Measurements from ENCODE around the gene IFIT2.
A peak's percentile ranks its signal among the peaks of the same experiment; 100 is the strongest.
"Not testable (repeated sequence)": the region's sequence is repeated elsewhere in the genome, so short reads cannot be mapped to it uniquely, and the experiment has no call there.

The IFIT2 gene

GRCh38 chr10:89325856-89326255 lies 24.0 kb downstream of the IFIT2 start:
- H3K4me3 ChIP-seq (ENCODE audit: insufficient read depth, low read depth, low read length); H3K4me1 ChIP-seq (ENCODE audit: control insufficient read depth, insufficient read depth, low read length); H3K9me3 ChIP-seq (ENCODE audit: control insufficient read depth, low read length); H3K27ac ChIP-seq (ENCODE audit: insufficient read depth, low read depth, low read length, poor library complexity, severe bottlenecking); H3K36me3 ChIP-seq (ENCODE audit: control insufficient read depth, insufficient read depth, low read length); H3K27me3 ChIP-seq (ENCODE audit: control insufficient read depth, insufficient read depth, low read length, poor library complexity, severe bottlenecking): not testable (repeated sequence)
- 78 to 95% methylated on average over 2 of the region's 2 CpGs for WGBS, 2 experiments

GRCh38 chr10:89327803-89328441 lies 26.1 kb downstream of the IFIT2 start, which contains the start of gene IFIT3:
Gene IFIT3, plus strand, starts transcription at chr10:89327997. Its CDS starts 77 bp downstream, at chr10:89328074.
- Histone ChIP-seq H3K4me3 (ENCODE audit: insufficient read depth, low read depth, low read length) (no peak within 1 kb of the TSS), H3K4me1 (ENCODE audit: control insufficient read depth, insufficient read depth, low read length) (peaks cover 11% of the 10 kb centered on the region), H3K27ac (ENCODE audit: insufficient read depth, low read depth, low read length, poor library complexity, severe bottlenecking) (peak within 1 kb of the TSS; percentile 1), H3K36me3 (ENCODE audit: control insufficient read depth, insufficient read depth, low read length) (no peaks in the 10 kb centered on the region), H3K9me3 (ENCODE audit: control insufficient read depth, low read length) (no peaks in the 10 kb centered on the region), H3K27me3 (ENCODE audit: control insufficient read depth, insufficient read depth, low read length, poor library complexity, severe bottlenecking) (no peaks in the 10 kb centered on the region)
- 59 to 61% methylated on average over 7 of the region's 7 CpGs for WGBS, 2 experiments

- Histone ChIP-seq H3K27me3 (ENCODE audit: control insufficient read depth, insufficient read depth, low read length, poor library complexity, severe bottlenecking) (no peaks in the 10 kb centered on the region), H3K4me1 (ENCODE audit: control insufficient read depth, insufficient read depth, low read length) (peaks cover 20% of the 10 kb centered on the region), H3K27ac (ENCODE audit: insufficient read depth, low read depth, low read length, poor library complexity, severe bottlenecking) (no peak overlapping the region), H3K36me3 (ENCODE audit: control insufficient read depth, insufficient read depth, low read length) (no peaks in the 10 kb centered on the region), H3K9me3 (ENCODE audit: control insufficient read depth, low read length) (no peaks in the 10 kb centered on the region), H3K4me3 (ENCODE audit: insufficient read depth, low read depth, low read length) (no peak overlapping the region)
- WGBS, 2 experiments = 95 to 100% methylated on average over 2 of the region's 2 CpGs
These were observed 27.3 kb downstream of the IFIT2 start for GRCh38 chr10:89329151-89329550.

GRCh38 chr10:89330014-89330413 lies 28.2 kb downstream of the IFIT2 start:
- H3K4me1 ChIP-seq (ENCODE audit: control insufficient read depth, insufficient read depth, low read length) = peaks cover 20% of the 10 kb centered on the region
- not testable (repeated sequence) for H3K27me3 ChIP-seq (ENCODE audit: control insufficient read depth, insufficient read depth, low read length, poor library complexity, severe bottlenecking); H3K9me3 ChIP-seq (ENCODE audit: control insufficient read depth, low read length); H3K27ac ChIP-seq (ENCODE audit: insufficient read depth, low read depth, low read length, poor library complexity, severe bottlenecking); H3K4me3 ChIP-seq (ENCODE audit: insufficient read depth, low read depth, low read length); H3K36me3 ChIP-seq (ENCODE audit: control insufficient read depth, insufficient read depth, low read length)
- WGBS, 2 experiments = 83 to 84% methylated on average over 2 to 3 of the region's 3 CpGs

- Histone ChIP-seq H3K27ac (ENCODE audit: insufficient read depth, low read depth, low read length, poor library complexity, severe bottlenecking) (no peak overlapping the region), H3K9me3 (ENCODE audit: control insufficient read depth, low read length) (no peaks in the 10 kb centered on the region), H3K4me3 (ENCODE audit: insufficient read depth, low read depth, low read length) (no peak overlapping the region), H3K4me1 (ENCODE audit: control insufficient read depth, insufficient read depth, low read length) (peaks cover 20% of the 10 kb centered on the region), H3K27me3 (ENCODE audit: control insufficient read depth, insufficient read depth, low read length, poor library complexity, severe bottlenecking) (no peaks in the 10 kb centered on the region), H3K36me3 (ENCODE audit: control insufficient read depth, insufficient read depth, low read length) (no peaks in the 10 kb centered on the region)
These were observed 28.8 kb downstream of the IFIT2 start for GRCh38 chr10:89330537-89331212.

- not testable (repeated sequence) for H3K27me3 ChIP-seq (ENCODE audit: control insufficient read depth, insufficient read depth, low read length, poor library complexity, severe bottlenecking); H3K4me3 ChIP-seq (ENCODE audit: insufficient read depth, low read depth, low read length); H3K27ac ChIP-seq (ENCODE audit: insufficient read depth, low read depth, low read length, poor library complexity, severe bottlenecking); H3K36me3 ChIP-seq (ENCODE audit: control insufficient read depth, insufficient read depth, low read length); H3K9me3 ChIP-seq (ENCODE audit: control insufficient read depth, low read length)
- H3K4me1 ChIP-seq (ENCODE audit: control insufficient read depth, insufficient read depth, low read length) = peaks cover 20% of the 10 kb centered on the region
- WGBS, 2 experiments = 91 to 93% methylated on average over 14 of the region's 14 CpGs
These were observed 29.8 kb downstream of the IFIT2 start for GRCh38 chr10:89331487-89332122.

GRCh38 chr10:89332123-89332633 lies 30.3 kb downstream of the IFIT2 start:
- H3K27me3 ChIP-seq (ENCODE audit: control insufficient read depth, insufficient read depth, low read length, poor library complexity, severe bottlenecking) = no peaks in the 10 kb centered on the region
- WGBS, 2 experiments = 78 to 79% methylated on average over 5 of the region's 5 CpGs
- peaks cover 20% of the 10 kb centered on the region for H3K4me1 ChIP-seq (ENCODE audit: control insufficient read depth, insufficient read depth, low read length)
- peak overlapping the region; percentile 30 for H3K27ac ChIP-seq (ENCODE audit: insufficient read depth, low read depth, low read length, poor library complexity, severe bottlenecking)
- H3K36me3 ChIP-seq (ENCODE audit: control insufficient read depth, insufficient read depth, low read length) = no peaks in the 10 kb centered on the region
- no peaks in the 10 kb centered on the region for H3K9me3 ChIP-seq (ENCODE audit: control insufficient read depth, low read length)
- no peak overlapping the region for H3K4me3 ChIP-seq (ENCODE audit: insufficient read depth, low read depth, low read length)

- WGBS, 2 experiments = 89 to 100% methylated on average over 3 of the region's 3 CpGs
- H3K27ac ChIP-seq (ENCODE audit: insufficient read depth, low read depth, low read length, poor library complexity, severe bottlenecking) = no peak overlapping the region
These were observed 33.4 kb downstream of the IFIT2 start for GRCh38 chr10:89335226-89335625.

GRCh38 chr10:89336241-89336640 lies 34.4 kb downstream of the IFIT2 start:
- H3K4me1 ChIP-seq (ENCODE audit: control insufficient read depth, insufficient read depth, low read length) = peaks cover 11% of the 10 kb centered on the region
- H3K9me3 ChIP-seq (ENCODE audit: control insufficient read depth, low read length) = no peaks in the 10 kb centered on the region
- no peak overlapping the region for H3K27ac ChIP-seq (ENCODE audit: insufficient read depth, low read depth, low read length, poor library complexity, severe bottlenecking)
- no peaks in the 10 kb centered on the region for H3K36me3 ChIP-seq (ENCODE audit: control insufficient read depth, insufficient read depth, low read length)
- no peak overlapping the region for H3K4me3 ChIP-seq (ENCODE audit: insufficient read depth, low read depth, low read length)
- WGBS, 2 experiments = 94 to 96% methylated on average over 3 of the region's 3 CpGs
- H3K27me3 ChIP-seq (ENCODE audit: control insufficient read depth, insufficient read depth, low read length, poor library complexity, severe bottlenecking) = no peaks in the 10 kb centered on the region

More at GRCh38 chr10:89335226-89335625, 33.4 kb downstream of the IFIT2 start:
- no peaks in the 10 kb centered on the region for H3K36me3 ChIP-seq (ENCODE audit: control insufficient read depth, insufficient read depth, low read length)
- no peaks in the 10 kb centered on the region for H3K27me3 ChIP-seq (ENCODE audit: control insufficient read depth, insufficient read depth, low read length, poor library complexity, severe bottlenecking)
- H3K4me3 ChIP-seq (ENCODE audit: insufficient read depth, low read depth, low read length) = no peak overlapping the region
- H3K4me1 ChIP-seq (ENCODE audit: control insufficient read depth, insufficient read depth, low read length) = peaks cover 11% of the 10 kb centered on the region
- no peaks in the 10 kb centered on the region for H3K9me3 ChIP-seq (ENCODE audit: control insufficient read depth, low read length)

GRCh38 chr10:89337484-89337883 lies 35.6 kb downstream of the IFIT2 start:
- Histone ChIP-seq H3K27me3 (ENCODE audit: control insufficient read depth, insufficient read depth, low read length, poor library complexity, severe bottlenecking) (no peaks in the 10 kb centered on the region), H3K27ac (ENCODE audit: insufficient read depth, low read depth, low read length, poor library complexity, severe bottlenecking) (no peak overlapping the region), H3K4me1 (ENCODE audit: control insufficient read depth, insufficient read depth, low read length) (peaks cover 17% of the 10 kb centered on the region), H3K36me3 (ENCODE audit: control insufficient read depth, insufficient read depth, low read length) (no peaks in the 10 kb centered on the region), H3K9me3 (ENCODE audit: control insufficient read depth, low read length) (no peaks in the 10 kb centered on the region), H3K4me3 (ENCODE audit: insufficient read depth, low read depth, low read length) (no peak overlapping the region)
- WGBS, 2 experiments = 93% methylated on average over 5 of the region's 6 CpGs
